Omental fat pad (tissue), 4 donors: ENCODE measurements around the gene SMC1B. TPM values are rescaled to one million over a fixed set of nuclear protein-coding genes. Genes with fewer than 3 reads are reported as not detected.
A peak's percentile ranks its signal among the peaks of the same experiment; 100 is the strongest.

Experiments
- ATAC-seq: fragments of 150-250 bp; one replicate; pipeline ENCODE4 v1.9.1; 2016; ENCODE audit warnings: mild to moderate bottlenecking, moderate library complexity; ENCODE audit not compliant: low FRiP score
- DNase-seq: peaks from one replicate; pipeline ENCODE4 v3.0.0-alpha.2; 2019; ENCODE audit warnings: low spot score
- total RNA-seq, 4 donors: library from RNA; depleted of rRNA; stranded (reverse); fragments of >200 nt; gene quantifications; one replicate each; pipeline ENCODE4 v1.1.0, GENCODE V29; 2016
- TF ChIP-seq, protein P1 (sequence below), 3 donors: fragments of 450-650 bp; IDR thresholded peaks; one replicate each; pipeline ENCODE4 v1.5.1; 2016 to 2017; ENCODE audit warnings: antibody characterized with exemption in 3 of 3, mild to moderate bottlenecking in 3 of 3, moderate library complexity in 2 of 3

SMC1B gene
- total RNA-seq, 4 donors from 2014 or later, result not detected

DNA sequence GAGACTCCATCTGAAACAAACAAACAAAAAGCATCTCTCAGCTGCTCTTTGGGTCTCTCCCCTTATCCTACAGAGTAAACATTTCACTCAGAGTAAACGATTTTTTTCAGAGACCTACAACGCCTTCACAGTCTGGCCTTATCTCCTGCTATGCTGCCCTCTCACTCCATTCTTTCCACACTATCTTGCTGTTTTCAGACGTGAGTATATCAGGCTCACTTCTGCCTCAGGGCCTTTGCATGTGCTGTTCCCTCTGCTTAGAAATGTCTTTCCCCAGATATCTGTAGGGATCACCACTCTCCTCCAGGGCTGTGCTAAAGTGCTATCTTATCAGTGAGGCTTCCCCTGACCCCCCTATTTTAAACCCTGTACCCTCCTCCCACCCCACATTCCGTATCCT, 6.6 kb upstream of the SMC1B start:
- ATAC-seq (no peak), DNase-seq (no peak)
- TF ChIP-seq, protein P1, sequence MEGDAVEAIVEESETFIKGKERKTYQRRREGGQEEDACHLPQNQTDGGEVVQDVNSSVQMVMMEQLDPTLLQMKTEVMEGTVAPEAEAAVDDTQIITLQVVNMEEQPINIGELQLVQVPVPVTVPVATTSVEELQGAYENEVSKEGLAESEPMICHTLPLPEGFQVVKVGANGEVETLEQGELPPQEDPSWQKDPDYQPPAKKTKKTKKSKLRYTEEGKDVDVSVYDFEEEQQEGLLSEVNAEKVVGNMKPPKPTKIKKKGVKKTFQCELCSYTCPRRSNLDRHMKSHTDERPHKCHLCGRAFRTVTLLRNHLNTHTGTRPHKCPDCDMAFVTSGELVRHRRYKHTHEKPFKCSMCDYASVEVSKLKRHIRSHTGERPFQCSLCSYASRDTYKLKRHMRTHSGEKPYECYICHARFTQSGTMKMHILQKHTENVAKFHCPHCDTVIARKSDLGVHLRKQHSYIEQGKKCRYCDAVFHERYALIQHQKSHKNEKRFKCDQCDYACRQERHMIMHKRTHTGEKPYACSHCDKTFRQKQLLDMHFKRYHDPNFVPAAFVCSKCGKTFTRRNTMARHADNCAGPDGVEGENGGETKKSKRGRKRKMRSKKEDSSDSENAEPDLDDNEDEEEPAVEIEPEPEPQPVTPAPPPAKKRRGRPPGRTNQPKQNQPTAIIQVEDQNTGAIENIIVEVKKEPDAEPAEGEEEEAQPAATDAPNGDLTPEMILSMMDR (IDR thresholded peaks at IDR 0.05), result no peak

- DNase-seq (no peak), ATAC-seq (no peak)
- TF ChIP-seq, protein P1 (IDR thresholded peaks at IDR 0.05), result no peak
Observed at GRCh38 chr22:45418770-45419138, 5.4 kb upstream of the SMC1B start.

DNA sequence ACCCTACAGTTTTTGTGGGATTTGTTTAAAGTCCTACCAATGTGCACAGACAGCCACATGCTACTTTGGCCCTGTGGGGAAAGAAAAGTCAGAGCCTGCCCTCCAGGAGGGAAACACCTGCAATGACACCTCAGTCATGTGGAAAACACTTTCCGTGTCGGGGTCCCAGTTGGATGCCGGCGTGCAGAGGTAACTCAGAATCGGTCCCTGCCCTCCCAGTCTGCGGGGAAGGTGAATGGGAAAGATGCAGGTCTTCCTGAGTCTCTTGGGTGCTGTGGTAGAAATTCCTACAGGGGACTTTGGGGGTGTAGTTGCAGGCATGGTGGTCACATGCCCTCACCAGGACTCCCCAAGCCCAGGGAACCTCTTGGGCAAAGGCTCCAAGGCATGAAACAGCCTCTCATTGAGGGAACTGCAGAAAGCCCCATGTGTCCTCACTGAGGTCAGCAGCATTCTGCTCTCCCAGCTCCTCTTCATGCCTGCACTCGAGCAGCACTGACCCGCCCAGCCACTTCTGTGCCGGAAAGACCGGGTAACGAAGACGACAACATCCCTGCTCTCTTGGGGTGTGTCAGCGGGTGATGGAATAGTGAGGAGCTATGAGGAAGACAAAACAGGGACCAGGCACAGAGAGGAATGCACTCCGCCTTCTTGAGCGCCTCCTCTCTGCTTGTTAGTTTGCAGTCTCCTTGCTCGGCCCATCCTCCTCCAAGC, 4.8 kb upstream of the SMC1B start:
- ATAC-seq, result no peak
- DNase-seq, result no peak
- TF ChIP-seq, protein P1 (IDR thresholded peaks at IDR 0.05), result no peak

DNA sequence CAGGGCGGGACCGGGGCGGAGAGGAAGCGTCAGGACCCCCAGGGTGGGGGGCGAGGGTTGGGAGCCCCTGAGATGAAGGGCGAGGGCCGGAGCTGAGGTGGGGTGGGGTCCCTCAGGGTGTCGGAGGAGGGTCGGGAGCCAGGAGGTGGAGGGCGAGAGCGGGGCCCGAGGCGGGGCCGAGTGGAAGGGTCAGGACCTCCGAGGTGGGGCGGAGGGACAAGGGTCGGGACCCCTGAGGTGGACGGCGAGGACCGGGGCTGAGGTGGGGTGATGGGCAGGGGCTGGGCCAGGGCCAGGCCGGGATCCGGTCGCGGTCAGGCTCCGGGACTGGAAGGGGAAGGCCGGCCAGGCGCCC, 409 bp downstream of the SMC1B start:
- DNase-seq, result no peak
- ATAC-seq, result peak; percentile 28
- TF ChIP-seq, protein P1 (IDR thresholded peaks at IDR 0.05), result no peak

- TF ChIP-seq, protein P1 (IDR thresholded peaks at IDR 0.05), result no peak
- no peak for ATAC-seq
Observed at GRCh38 chr22:45407793-45408192, 5.6 kb downstream of the SMC1B start.

DNA sequence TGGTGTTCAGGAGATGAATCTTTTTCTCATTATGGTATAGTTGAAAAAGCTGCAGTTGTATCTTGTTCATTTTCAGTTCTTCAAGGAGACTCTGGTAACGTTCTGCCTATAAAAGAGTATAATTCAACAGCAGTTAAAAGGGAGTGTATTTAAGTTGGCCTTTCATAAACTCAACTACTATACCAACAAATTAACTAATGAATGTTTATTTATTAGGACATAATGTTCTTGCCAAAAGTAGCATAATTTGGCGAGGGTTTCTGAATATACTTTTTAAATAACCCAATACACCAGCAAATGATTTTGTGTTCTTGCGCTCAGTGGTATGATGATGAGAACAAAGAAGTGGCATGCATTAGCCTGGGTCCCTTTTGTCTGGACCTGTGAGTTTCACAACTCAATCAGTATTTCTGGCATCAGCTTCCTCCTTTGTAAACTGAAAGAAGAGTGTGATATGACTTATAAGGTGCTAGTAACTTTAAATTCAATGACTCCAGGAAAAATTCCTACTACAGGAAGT, 10.9 kb downstream of the SMC1B start:
- ATAC-seq (no peak), DNase-seq (no peak)
- TF ChIP-seq, protein P1 (IDR thresholded peaks at IDR 0.05), result no peak

More at GRCh38 chr22:45407793-45408192, 5.6 kb downstream of the SMC1B start:
- DNase-seq, result no peak
